Fibroblast of lung (primary cell): Measurements from ENCODE around the gene DRD4.

Source experiments
- EZH2 ChIP-seq: IDR thresholded peaks from 2 replicates; pipeline ENCODE4 v1.5.1; 2012; ENCODE audit warnings: low read length, control low read depth, mild to moderate bottlenecking; ENCODE audit errors: missing control alignments
- TF ChIP-seq, protein P1 (sequence below), 2 donors: IDR thresholded peaks in 1 of 2; conservative IDR thresholded peaks in 1 of 2; 1 replicate in 1 of 2; 2 replicates in 1 of 2; pipeline ENCODE4 v1.5.1; 2011 to 2012; ENCODE audit warnings: low read length in 2 of 2, control low read depth in 1 of 2, inconsistent platforms in 1 of 2, low read depth in 1 of 2, mild to moderate bottlenecking in 1 of 2

DNA sequence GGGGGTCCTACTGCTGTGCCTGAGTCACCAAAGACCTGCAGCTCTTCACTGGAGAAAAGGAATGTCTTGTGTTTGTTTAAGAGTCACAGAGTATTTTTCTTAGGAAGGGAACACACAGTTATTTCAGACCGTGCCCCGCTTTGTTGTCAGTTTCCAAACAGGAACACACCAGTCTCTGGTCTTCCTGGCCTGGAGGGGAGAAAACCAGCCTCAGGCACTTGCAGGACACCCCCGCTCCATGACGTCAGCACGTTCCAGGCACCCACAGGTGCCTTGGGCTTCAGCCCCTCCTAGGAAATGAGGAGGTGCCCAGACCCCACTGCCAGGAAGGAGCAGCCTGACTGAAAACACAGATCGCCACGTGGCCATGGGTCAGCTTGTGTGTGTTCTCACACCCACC lies 52.6 kb downstream of the DRD4 start:
- TF ChIP-seq, protein P1, sequence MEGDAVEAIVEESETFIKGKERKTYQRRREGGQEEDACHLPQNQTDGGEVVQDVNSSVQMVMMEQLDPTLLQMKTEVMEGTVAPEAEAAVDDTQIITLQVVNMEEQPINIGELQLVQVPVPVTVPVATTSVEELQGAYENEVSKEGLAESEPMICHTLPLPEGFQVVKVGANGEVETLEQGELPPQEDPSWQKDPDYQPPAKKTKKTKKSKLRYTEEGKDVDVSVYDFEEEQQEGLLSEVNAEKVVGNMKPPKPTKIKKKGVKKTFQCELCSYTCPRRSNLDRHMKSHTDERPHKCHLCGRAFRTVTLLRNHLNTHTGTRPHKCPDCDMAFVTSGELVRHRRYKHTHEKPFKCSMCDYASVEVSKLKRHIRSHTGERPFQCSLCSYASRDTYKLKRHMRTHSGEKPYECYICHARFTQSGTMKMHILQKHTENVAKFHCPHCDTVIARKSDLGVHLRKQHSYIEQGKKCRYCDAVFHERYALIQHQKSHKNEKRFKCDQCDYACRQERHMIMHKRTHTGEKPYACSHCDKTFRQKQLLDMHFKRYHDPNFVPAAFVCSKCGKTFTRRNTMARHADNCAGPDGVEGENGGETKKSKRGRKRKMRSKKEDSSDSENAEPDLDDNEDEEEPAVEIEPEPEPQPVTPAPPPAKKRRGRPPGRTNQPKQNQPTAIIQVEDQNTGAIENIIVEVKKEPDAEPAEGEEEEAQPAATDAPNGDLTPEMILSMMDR (conservative IDR thresholded peaks at IDR 0.05 in 1 of 2, IDR thresholded peaks at IDR 0.05 in 1 of 2; ENCODE audit: low read depth in 1 of 2, low read length in 2 of 2): no peak
- TF ChIP-seq EZH2: no peak
